Pancreas (tissue), 10 donors: ENCODE results near the gene APOBEC3A. TPM values are rescaled to one million over a fixed set of nuclear protein-coding genes. Genes with fewer than 3 reads are reported as not detected.

Experiments used
- ATAC-seq, 4 donors: fragments of 200-7000 bp; cut with Tn5 transposase; one replicate each; pipeline versions ENCODE4 v1.8.0 to v1.9.1; 2020; ENCODE audit warnings: mild to moderate bottlenecking in 4 of 4, moderate library complexity in 4 of 4
- DNase-seq, 6 donors: peaks; one replicate each; pipeline ENCODE4 v3.0.0-alpha.2; 2020
- FAIRE-seq: peaks from 2 replicates; lab custom pipeline; 2012; peaks lifted over from hg19 to GRCh38; lab: Jason Lieb, UNC
- H3K27ac ChIP-seq, 4 donors: fragments of 200-600 bp; sonication (generic); 1 replicate in 3 of 4; 2 replicates in 1 of 4; pipeline versions ENCODE4 v1.5.0 to v1.8.0; 2020
- H3K27me3 ChIP-seq, 4 donors: fragments of 200-600 bp; one replicate each; pipeline ENCODE4 v1.8.0; 2021
- H3K36me3 ChIP-seq, 3 donors: fragments of 200-600 bp; sonication (generic) in 1 of 3; one replicate each; pipeline versions ENCODE4 v1.5.0 to v1.8.0; 2020 to 2021
- H3K4me1 ChIP-seq, 3 donors: fragments of 200-600 bp; one replicate each; pipeline ENCODE4 v1.8.0; 2021
- H3K4me3 ChIP-seq, 4 donors: fragments of 200-600 bp; sonication (generic) in 2 of 4; one replicate each; pipeline versions ENCODE4 v1.5.0 to v1.8.0; 2020 to 2021
- H3K9me3 ChIP-seq, 4 donors: fragments of 200-600 bp; one replicate each; pipeline ENCODE4 v1.8.0; 2021
- CTCF ChIP-seq, 4 donors: fragments of 200-600 bp; sonication (generic) in 3 of 4; IDR thresholded peaks; one replicate each; pipeline versions ENCODE4 v1.5.0 to v1.8.0; 2021; ENCODE audit warnings: antibody characterized with exemption in 4 of 4
- WGBS, 2 donors: extraction: QIAGEN DNeasy Blood & Tissue Kit; methylation state at CpG; one replicate each; pipeline ENCODE4 v1.1.7; 2013; 5-methylcytosine and 5-hydroxymethylcytosine counted together
- intact Hi-C, 3 donors: fragments of 100-400 bp; cut with DNase I; formaldehyde crosslinking; loops; one replicate each; pipeline versions ENCODE4 v1.11.1 to v1.14.2; 2022
- polyA plus RNA-seq, 2 donors: library from polyadenylated mRNA; stranded (reverse); fragments of 200-250 nt; gene quantifications; one replicate each; pipeline ENCODE4 v1.2.3, GENCODE V29; 2013
- total RNA-seq, 6 donors: library from RNA; stranded (reverse); fragmentation: NEBNext Ultra II Directional in 4 of 6; extraction: Animal tissue kit (Norgen Biotek cat#: 25700) in 4 of 6; gene quantifications; one replicate each; pipeline versions ENCODE4 v1.2.1 to v1.2.4, GENCODE V29; 2021 to 2023
- donor health status: healthy with polysubstance abuse.
- donor health status: DM: no; HTN: no; CAD: no; lungs with moderate emphysema.
- donor health status: DM: no; HTN: no; CAD: no.
- donor health status: control.
- donor health status: control.
- donor health status: Bipolar disorder and iron deficiency.
- donor health status: DM: yes; HTN: yes; CAD: no.
- donor health status: DM: no; HTN: no; CAD: no.
- donor health status: DM: no; HTN: no; CAD: no.
- donor health status: DM: yes; HTN: yes; CAD: no.

Gene APOBEC3A
- total and polyA plus RNA-seq, 8 donors: 0.07 to 1.1 (median 0.46) TPM; not detected in 2

- TF ChIP-seq CTCF (IDR thresholded peaks at IDR 0.05): no peak
- Histone ChIP-seq H3K27me3 (no peaks in the 10 kb centered on the region), H3K36me3 (no peaks in the 10 kb centered on the region), H3K9me3 (no peaks in the 10 kb centered on the region), H3K27ac (no peak overlapping the region), H3K4me1 (no peaks in the 10 kb centered on the region), H3K4me3 (no peak overlapping the region)
- FAIRE-seq (no peak), ATAC-seq (no peak), DNase-seq (peak in 1 of 6 donors; percentile 10)
- WGBS, 2 donors: 89 to 91% methylated on average over 7 of the region's 7 CpGs
- intact Hi-C loops: no loop called here
Measured at GRCh38 chr22:38948181-38948940, 9.0 kb upstream of the APOBEC3A start.

- no peaks in the 10 kb centered on the region for H3K27me3 ChIP-seq
- no peaks in the 10 kb centered on the region for H3K9me3 ChIP-seq
- no peaks in the 10 kb centered on the region for H3K36me3 ChIP-seq
- DNase-seq: peak in 2 of 6 donors; percentile 5 to 26
- 73 to 76% methylated on average over 8 of the region's 8 CpGs for WGBS, 2 donors
- no peak overlapping the region for H3K27ac ChIP-seq
- no peak for FAIRE-seq
- ATAC-seq: no peak
- no peak overlapping the region for H3K4me3 ChIP-seq
- intact Hi-C loops: no loop called here
- peaks cover 4 to 6% (median 4%) of the 10 kb centered on the region in 3 donors for H3K4me1 ChIP-seq
- TF ChIP-seq CTCF (IDR thresholded peaks at IDR 0.05): no peak
Measured at GRCh38 chr22:38949889-38950405, 7.5 kb upstream of the APOBEC3A start.

GRCh38 chr22:38950527-38951295 is 6.7 kb upstream of the APOBEC3A start:
- FAIRE-seq (no peak), DNase-seq (peak in 1 of 6 donors; percentile 11), ATAC-seq (no peak)
- intact Hi-C loops: no loop called here
- no peaks in the 10 kb centered on the region for H3K27me3 ChIP-seq
- H3K4me3 ChIP-seq: no peak overlapping the region
- peaks cover 6 to 9% (median 7%) of the 10 kb centered on the region in 3 donors for H3K4me1 ChIP-seq
- H3K36me3 ChIP-seq: no peaks in the 10 kb centered on the region
- TF ChIP-seq CTCF (IDR thresholded peaks at IDR 0.05): no peak
- 77 to 80% methylated on average over 13 of the region's 13 CpGs for WGBS, 2 donors
- no peaks in the 10 kb centered on the region for H3K9me3 ChIP-seq
- no peak overlapping the region for H3K27ac ChIP-seq

GRCh38 chr22:38951734-38952133 is 5.7 kb upstream of the APOBEC3A start:
- Histone ChIP-seq H3K9me3 (no peaks in the 10 kb centered on the region), H3K4me3 (no peak overlapping the region), H3K4me1 (peaks cover 6 to 9% (median 7%) of the 10 kb centered on the region in 3 donors), H3K27ac (peak overlapping the region in 1 of 4 donors; percentile 12), H3K36me3 (no peaks in the 10 kb centered on the region), H3K27me3 (no peaks in the 10 kb centered on the region)
- FAIRE-seq (no peak), ATAC-seq (peak in 2 of 4 donors; percentile 21 to 32), DNase-seq (no peak)
- intact Hi-C loops: no loop called here
- WGBS, 2 donors: 64 to 72% methylated on average over 2 of the region's 2 CpGs
- no peak for TF ChIP-seq CTCF (IDR thresholded peaks at IDR 0.05)
